ENCODE measurements around the gene DSC1. TPM values are rescaled to one million over a fixed set of nuclear protein-coding genes. Genes with fewer than 3 reads are reported as not detected.

DSC1 gene, protein sequence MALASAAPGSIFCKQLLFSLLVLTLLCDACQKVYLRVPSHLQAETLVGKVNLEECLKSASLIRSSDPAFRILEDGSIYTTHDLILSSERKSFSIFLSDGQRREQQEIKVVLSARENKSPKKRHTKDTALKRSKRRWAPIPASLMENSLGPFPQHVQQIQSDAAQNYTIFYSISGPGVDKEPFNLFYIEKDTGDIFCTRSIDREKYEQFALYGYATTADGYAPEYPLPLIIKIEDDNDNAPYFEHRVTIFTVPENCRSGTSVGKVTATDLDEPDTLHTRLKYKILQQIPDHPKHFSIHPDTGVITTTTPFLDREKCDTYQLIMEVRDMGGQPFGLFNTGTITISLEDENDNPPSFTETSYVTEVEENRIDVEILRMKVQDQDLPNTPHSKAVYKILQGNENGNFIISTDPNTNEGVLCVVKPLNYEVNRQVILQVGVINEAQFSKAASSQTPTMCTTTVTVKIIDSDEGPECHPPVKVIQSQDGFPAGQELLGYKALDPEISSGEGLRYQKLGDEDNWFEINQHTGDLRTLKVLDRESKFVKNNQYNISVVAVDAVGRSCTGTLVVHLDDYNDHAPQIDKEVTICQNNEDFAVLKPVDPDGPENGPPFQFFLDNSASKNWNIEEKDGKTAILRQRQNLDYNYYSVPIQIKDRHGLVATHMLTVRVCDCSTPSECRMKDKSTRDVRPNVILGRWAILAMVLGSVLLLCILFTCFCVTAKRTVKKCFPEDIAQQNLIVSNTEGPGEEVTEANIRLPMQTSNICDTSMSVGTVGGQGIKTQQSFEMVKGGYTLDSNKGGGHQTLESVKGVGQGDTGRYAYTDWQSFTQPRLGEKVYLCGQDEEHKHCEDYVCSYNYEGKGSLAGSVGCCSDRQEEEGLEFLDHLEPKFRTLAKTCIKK
- total RNA-seq (2021; ENCODE audit: unreplicated experiment) (not detected), Bru-seq, nascent RNA (not detected), BruChase-seq, experiment 1, labeled RNA remaining after a 2-hour chase (not detected), BruChase-seq, experiment 2, labeled RNA remaining after a 6-hour chase (percentile 8 among the genes with signal in this experiment)
- polyA plus RNA-seq (2012; ENCODE audit: insufficient read length) = not detected
- long read RNA-seq = 0 reads

- DNase-seq (ENCODE audit: low read depth, low spot score) (no peak), ATAC-seq (no peak)
- H3K36me3 ChIP-seq (ENCODE audit: control insufficient read depth, insufficient read depth, low read length) = no peaks in the 10 kb centered on the region
- no peaks in the 10 kb centered on the region for H3K9me3 ChIP-seq (ENCODE audit: control insufficient read depth, insufficient read depth, low read depth, low read length)
- no peaks in the 10 kb centered on the region for H3K4me1 ChIP-seq (ENCODE audit: control insufficient read depth, insufficient read depth, low read length)
- intact Hi-C loops (cut with micrococcal nuclease; ENCODE audit: unreplicated experiment) = no loop called here
- in situ Hi-C loops (cut with HindIII; ENCODE audit: low pct_unique_long_range_greater_than_20kb, low sequenced_read_pairs) = no loop called here
- no peak within 1 kb of the TSS for H3K4me3 ChIP-seq (ENCODE audit: low read depth in 2 of 2, low read length in 2 of 2)
- H3K27me3 ChIP-seq (ENCODE audit: control insufficient read depth, insufficient read depth, low read length) = no peaks in the 10 kb centered on the region
- H3K27ac ChIP-seq (ENCODE audit: low read length) = no peak within 1 kb of the TSS
- no TSS peak for BruUV-seq (replicated peaks)
- CTCF ChIA-PET = no interaction called here
- POLR2A ChIA-PET = no interaction called here
- TF ChIP-seq POLR2AphosphoS5 (IDR thresholded peaks at IDR 0.05; ENCODE audit: low read depth, low read length) (no peak), SIN3A (IDR thresholded peaks at IDR 0.05; ENCODE audit: borderline replicate concordance, insufficient read depth, low read depth, low read length) (no peak), TCF7L2 (IDR thresholded peaks at IDR 0.05; ENCODE audit: low read depth, low read length) (no peak), CTCF (IDR thresholded peaks at IDR 0.05) (no peak)
- TF ChIP-seq, protein P1, sequence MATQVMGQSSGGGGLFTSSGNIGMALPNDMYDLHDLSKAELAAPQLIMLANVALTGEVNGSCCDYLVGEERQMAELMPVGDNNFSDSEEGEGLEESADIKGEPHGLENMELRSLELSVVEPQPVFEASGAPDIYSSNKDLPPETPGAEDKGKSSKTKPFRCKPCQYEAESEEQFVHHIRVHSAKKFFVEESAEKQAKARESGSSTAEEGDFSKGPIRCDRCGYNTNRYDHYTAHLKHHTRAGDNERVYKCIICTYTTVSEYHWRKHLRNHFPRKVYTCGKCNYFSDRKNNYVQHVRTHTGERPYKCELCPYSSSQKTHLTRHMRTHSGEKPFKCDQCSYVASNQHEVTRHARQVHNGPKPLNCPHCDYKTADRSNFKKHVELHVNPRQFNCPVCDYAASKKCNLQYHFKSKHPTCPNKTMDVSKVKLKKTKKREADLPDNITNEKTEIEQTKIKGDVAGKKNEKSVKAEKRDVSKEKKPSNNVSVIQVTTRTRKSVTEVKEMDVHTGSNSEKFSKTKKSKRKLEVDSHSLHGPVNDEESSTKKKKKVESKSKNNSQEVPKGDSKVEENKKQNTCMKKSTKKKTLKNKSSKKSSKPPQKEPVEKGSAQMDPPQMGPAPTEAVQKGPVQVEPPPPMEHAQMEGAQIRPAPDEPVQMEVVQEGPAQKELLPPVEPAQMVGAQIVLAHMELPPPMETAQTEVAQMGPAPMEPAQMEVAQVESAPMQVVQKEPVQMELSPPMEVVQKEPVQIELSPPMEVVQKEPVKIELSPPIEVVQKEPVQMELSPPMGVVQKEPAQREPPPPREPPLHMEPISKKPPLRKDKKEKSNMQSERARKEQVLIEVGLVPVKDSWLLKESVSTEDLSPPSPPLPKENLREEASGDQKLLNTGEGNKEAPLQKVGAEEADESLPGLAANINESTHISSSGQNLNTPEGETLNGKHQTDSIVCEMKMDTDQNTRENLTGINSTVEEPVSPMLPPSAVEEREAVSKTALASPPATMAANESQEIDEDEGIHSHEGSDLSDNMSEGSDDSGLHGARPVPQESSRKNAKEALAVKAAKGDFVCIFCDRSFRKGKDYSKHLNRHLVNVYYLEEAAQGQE (IDR thresholded peaks at IDR 0.05; ENCODE audit: insufficient read depth in 1 of 2, low read depth in 2 of 2, low read length in 1 of 2) = no peak
These were observed at the start of gene DSC1 for GRCh38 chr18:31162825-31163435. TSS of gene DSC1 (minus strand) at chr18:31162856. CDS start at chr18:31162594, 262 bp downstream.

GRCh38 chr18:31211047-31211446, 48.4 kb upstream of the DSC1 start:
- H3K4me1 ChIP-seq (ENCODE audit: control insufficient read depth, insufficient read depth, low read length) = no peaks in the 10 kb centered on the region
- in situ Hi-C loops (cut with HindIII; ENCODE audit: low pct_unique_long_range_greater_than_20kb, low sequenced_read_pairs) = no loop called here
- H3K4me3 ChIP-seq (ENCODE audit: low read depth in 2 of 2, low read length in 2 of 2) = no peak overlapping the region
- H3K27ac ChIP-seq (ENCODE audit: low read length) = no peak overlapping the region
- ATAC-seq (no peak), DNase-seq (ENCODE audit: low read depth, low spot score) (no peak)
- BruUV-seq (replicated peaks) = no TSS peak
- ChIA-PET POLR2A (no interaction called here), CTCF (no interaction called here)
- intact Hi-C loops (cut with micrococcal nuclease; ENCODE audit: unreplicated experiment) = no loop called here
- TF ChIP-seq, protein P1 (IDR thresholded peaks at IDR 0.05; ENCODE audit: insufficient read depth in 1 of 2, low read depth in 2 of 2, low read length in 1 of 2) = no peak
- no peaks in the 10 kb centered on the region for H3K9me3 ChIP-seq (ENCODE audit: control insufficient read depth, insufficient read depth, low read depth, low read length)
- H3K36me3 ChIP-seq (ENCODE audit: control insufficient read depth, insufficient read depth, low read length) = no peaks in the 10 kb centered on the region
- no peaks in the 10 kb centered on the region for H3K27me3 ChIP-seq (ENCODE audit: control insufficient read depth, insufficient read depth, low read length)

Data from Panc1 (cell line).